ENCODE measurements around the gene PDE3A. TPM values are rescaled to one million over a fixed set of nuclear protein-coding genes. Genes with fewer than 3 reads are reported as not detected.

Gene PDE3A
- total RNA-seq, 4 donors from 2014 or later: 51.3 to 150 (median 114) TPM

GRCh38 chr12:20567413-20567812, 199.1 kb downstream of the PDE3A start:
- DNase-seq: no peak
- Histone ChIP-seq H3K9me3 (no peaks in the 10 kb centered on the region), H3K4me1 (no peaks in the 10 kb centered on the region), H3K27me3 (no peaks in the 10 kb centered on the region), H3K27ac (no peak overlapping the region), H3K36me3 (no peaks in the 10 kb centered on the region), H3K4me3 (no peak overlapping the region)
- intact Hi-C loops (cut with DNase I; ENCODE audit: low total_unique reads): no loop called here
- TF ChIP-seq EP300 (IDR thresholded peaks at IDR 0.05; ENCODE audit: low read depth): no peak
- no peak for TF ChIP-seq CTCF (IDR thresholded peaks at IDR 0.05)
- no peak for TF ChIP-seq POLR2AphosphoS5 (IDR thresholded peaks at IDR 0.05)
- TF ChIP-seq POLR2A (IDR thresholded peaks at IDR 0.05): no peak
- in situ Hi-C loops (cut with MboI; ENCODE audit: low pct_ligation_motif_present in 1 of 4, low pct_unique_long_range_greater_than_20kb in 1 of 4, low sequenced_read_pairs in 3 of 4): no loop called here

- intact Hi-C loops (cut with DNase I; ENCODE audit: low total_unique reads): no loop called here
- TF ChIP-seq CTCF (IDR thresholded peaks at IDR 0.05): no peak
- no peak for TF ChIP-seq POLR2A (IDR thresholded peaks at IDR 0.05)
- no peak for TF ChIP-seq POLR2AphosphoS5 (IDR thresholded peaks at IDR 0.05)
- TF ChIP-seq EP300 (IDR thresholded peaks at IDR 0.05; ENCODE audit: low read depth): no peak
- Histone ChIP-seq H3K27ac (no peak overlapping the region), H3K4me3 (no peak overlapping the region), H3K4me1 (no peaks in the 10 kb centered on the region), H3K27me3 (no peaks in the 10 kb centered on the region), H3K9me3 (no peaks in the 10 kb centered on the region), H3K36me3 (no peaks in the 10 kb centered on the region)
- no peak for DNase-seq
- in situ Hi-C loops (cut with MboI; ENCODE audit: low pct_ligation_motif_present in 1 of 4, low pct_unique_long_range_greater_than_20kb in 1 of 4, low sequenced_read_pairs in 3 of 4): no loop called here
- 72 to 78% methylated on average over 5 of the region's 5 CpGs for WGBS, 2 donors (ENCODE audit: low coverage in 1 of 2)
Observed at GRCh38 chr12:20572451-20572850, 204.1 kb downstream of the PDE3A start.

- DNase-seq: no peak
- H3K9me3 ChIP-seq: no peaks in the 10 kb centered on the region
- no peaks in the 10 kb centered on the region for H3K36me3 ChIP-seq
- H3K27me3 ChIP-seq: no peaks in the 10 kb centered on the region
- in situ Hi-C loops (cut with MboI; ENCODE audit: low pct_ligation_motif_present in 1 of 4, low pct_unique_long_range_greater_than_20kb in 1 of 4, low sequenced_read_pairs in 3 of 4): no loop called here
- H3K4me3 ChIP-seq: no peak overlapping the region
- no peak overlapping the region for H3K27ac ChIP-seq
- WGBS, 2 donors (ENCODE audit: low coverage in 1 of 2): 76 to 86% methylated on average over 3 of the region's 3 CpGs
- no peaks in the 10 kb centered on the region for H3K4me1 ChIP-seq
- intact Hi-C loops (cut with DNase I; ENCODE audit: low total_unique reads): no loop called here
- no peak for TF ChIP-seq POLR2AphosphoS5 (IDR thresholded peaks at IDR 0.05)
- TF ChIP-seq CTCF (IDR thresholded peaks at IDR 0.05): no peak
- no peak for TF ChIP-seq POLR2A (IDR thresholded peaks at IDR 0.05)
Observed at GRCh38 chr12:20576528-20576927, 208.2 kb downstream of the PDE3A start.

- no peaks in the 10 kb centered on the region for H3K9me3 ChIP-seq
- no peak for DNase-seq
- no peak for TF ChIP-seq POLR2AphosphoS5 (IDR thresholded peaks at IDR 0.05)
- TF ChIP-seq CTCF (IDR thresholded peaks at IDR 0.05): no peak
- TF ChIP-seq EP300 (IDR thresholded peaks at IDR 0.05; ENCODE audit: low read depth): no peak
- TF ChIP-seq POLR2A (IDR thresholded peaks at IDR 0.05): no peak
- peak overlapping the region in 2 of 4 donors; percentile 2 to 46 for H3K27ac ChIP-seq
- no peaks in the 10 kb centered on the region for H3K4me1 ChIP-seq
- 44 to 68% methylated on average over 2 of the region's 2 CpGs for WGBS, 2 donors (ENCODE audit: low coverage in 1 of 2)
- intact Hi-C loops (cut with DNase I; ENCODE audit: low total_unique reads): no loop called here
- no peaks in the 10 kb centered on the region for H3K27me3 ChIP-seq
- H3K36me3 ChIP-seq: no peaks in the 10 kb centered on the region
- H3K4me3 ChIP-seq: no peak overlapping the region
- in situ Hi-C loops (cut with MboI; ENCODE audit: low pct_ligation_motif_present in 1 of 4, low pct_unique_long_range_greater_than_20kb in 1 of 4, low sequenced_read_pairs in 3 of 4): no loop called here
Observed at GRCh38 chr12:20577054-20577453, 208.7 kb downstream of the PDE3A start.

Data from transverse colon (tissue), 4 donors.